HG02884 (cell line): Measurements from ENCODE around the gene RANBP3.
"Not testable (repeated sequence)": the region's sequence is repeated elsewhere in the genome, so short reads cannot be mapped to it uniquely, and the experiment has no call there.

ENCODE experiments used
- ATAC-seq: cut with Tn5 transposase; IDR thresholded peaks from one replicate; pipeline ENCODE4 v1.9.1; 2021; ENCODE audit warnings: mild to moderate bottlenecking, moderate library complexity; ENCODE audit not compliant: unreplicated experiment

The RANBP3 gene

GRCh38 chr19:5987077-5987818 lies 9.3 kb upstream of the RANBP3 start:
- no peak for ATAC-seq

DNA sequence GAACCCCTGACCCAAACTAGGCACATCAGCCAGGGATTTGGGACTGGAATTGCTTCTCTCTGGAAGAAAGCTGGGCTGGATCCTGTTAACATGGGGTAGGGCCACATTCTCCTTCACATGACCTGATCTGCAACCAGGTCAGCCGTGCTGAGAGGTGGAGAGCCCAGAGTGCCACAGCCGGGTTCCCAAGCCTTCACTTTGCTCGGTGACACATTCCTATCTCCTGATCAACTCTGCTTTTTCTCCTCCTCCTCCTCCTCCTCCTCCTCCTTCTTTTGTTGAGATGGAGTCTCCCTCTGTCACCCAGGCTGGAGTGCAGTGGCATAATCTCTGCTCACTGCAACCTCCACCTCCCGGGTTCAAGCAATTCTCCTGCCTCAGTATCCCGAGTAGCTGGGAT lies 7.9 kb upstream of the RANBP3 start:
- ATAC-seq = not testable (repeated sequence)

GRCh38 chr19:5985098-5985783 lies 7.3 kb upstream of the RANBP3 start:
- no peak for ATAC-seq

- ATAC-seq = no peak
These were observed 6.7 kb upstream of the RANBP3 start for GRCh38 chr19:5984600-5984999.

DNA sequence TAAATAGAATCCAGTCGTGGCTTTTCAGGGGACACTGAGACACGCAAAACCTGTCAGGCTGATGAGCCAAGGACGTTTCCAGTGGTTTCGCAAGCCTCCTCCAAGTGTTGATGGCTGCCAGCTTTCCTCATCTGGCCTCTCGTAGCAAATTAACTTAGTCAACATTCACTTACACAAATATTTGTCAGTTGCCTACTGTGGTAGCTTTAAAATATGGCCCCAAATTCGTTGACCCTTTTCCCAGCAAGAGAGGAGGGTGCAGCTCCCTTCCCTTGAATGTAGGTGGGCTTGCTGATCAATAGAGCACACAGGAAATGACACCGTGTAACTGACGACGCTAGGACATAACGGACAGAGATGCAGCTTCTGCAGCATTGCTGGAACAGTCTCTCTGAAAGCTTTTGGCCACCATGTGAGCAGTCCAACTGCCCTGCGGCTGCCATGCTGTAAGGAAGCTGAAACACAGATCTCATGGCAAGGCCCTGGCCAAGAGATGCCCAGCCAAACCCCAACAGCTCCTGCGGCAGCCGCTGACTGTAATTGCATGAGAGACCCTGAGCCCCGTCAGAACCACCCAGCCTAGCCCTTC lies 5.5 kb upstream of the RANBP3 start:
- ATAC-seq = no peak

DNA sequence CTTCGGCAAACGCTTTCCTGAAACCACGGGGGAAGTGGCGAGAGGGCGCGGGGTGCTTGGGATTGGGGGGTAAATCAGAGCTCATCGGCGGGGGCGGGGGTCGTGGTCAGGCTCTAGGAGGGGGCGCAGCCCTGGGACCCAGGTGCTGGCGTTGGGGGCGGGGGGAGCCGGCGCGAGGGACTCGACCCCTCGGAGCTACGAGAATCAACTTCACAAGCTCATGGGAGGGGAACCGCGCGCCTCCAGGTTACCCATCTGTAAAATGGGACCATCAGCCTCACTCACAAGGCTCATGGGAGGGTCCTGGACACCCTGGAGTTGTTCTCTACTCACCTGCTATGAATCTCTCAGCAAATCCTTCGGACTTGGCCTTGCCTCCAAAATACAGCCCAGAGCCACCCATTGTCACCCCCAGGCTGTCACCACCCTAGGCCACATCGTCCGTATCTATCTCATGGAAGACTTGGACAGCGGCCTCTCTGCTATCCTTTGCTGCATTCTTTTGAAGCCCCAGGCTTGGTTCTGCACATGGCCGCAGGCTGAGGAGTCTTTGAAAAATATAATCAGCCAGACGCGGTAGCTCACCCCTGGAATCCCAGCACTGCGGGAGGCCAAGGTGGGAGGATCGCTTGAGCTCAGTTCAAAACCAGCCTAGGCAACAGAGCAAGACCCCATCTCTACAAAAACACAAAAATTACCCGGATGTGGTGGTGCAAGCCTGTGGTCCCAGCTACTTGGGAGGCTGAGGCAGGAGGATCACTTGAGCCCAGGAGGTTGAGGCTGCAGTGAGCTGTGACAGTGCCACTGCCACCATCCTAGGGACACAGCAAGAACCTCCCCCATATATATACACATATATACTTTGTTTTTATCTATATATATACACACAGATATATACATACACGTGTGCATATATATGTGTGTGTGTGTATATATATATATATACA lies 939 bp upstream of the RANBP3 start:
- no peak for ATAC-seq

- ATAC-seq = peak; percentile 5
These were observed 637 bp downstream of the RANBP3 start for GRCh38 chr19:5977222-5977784.

GRCh38 chr19:5976768-5977167 lies 1.2 kb downstream of the RANBP3 start:
- ATAC-seq = no peak

- ATAC-seq = no peak
These were observed 2.6 kb downstream of the RANBP3 start for GRCh38 chr19:5975388-5975728.

DNA sequence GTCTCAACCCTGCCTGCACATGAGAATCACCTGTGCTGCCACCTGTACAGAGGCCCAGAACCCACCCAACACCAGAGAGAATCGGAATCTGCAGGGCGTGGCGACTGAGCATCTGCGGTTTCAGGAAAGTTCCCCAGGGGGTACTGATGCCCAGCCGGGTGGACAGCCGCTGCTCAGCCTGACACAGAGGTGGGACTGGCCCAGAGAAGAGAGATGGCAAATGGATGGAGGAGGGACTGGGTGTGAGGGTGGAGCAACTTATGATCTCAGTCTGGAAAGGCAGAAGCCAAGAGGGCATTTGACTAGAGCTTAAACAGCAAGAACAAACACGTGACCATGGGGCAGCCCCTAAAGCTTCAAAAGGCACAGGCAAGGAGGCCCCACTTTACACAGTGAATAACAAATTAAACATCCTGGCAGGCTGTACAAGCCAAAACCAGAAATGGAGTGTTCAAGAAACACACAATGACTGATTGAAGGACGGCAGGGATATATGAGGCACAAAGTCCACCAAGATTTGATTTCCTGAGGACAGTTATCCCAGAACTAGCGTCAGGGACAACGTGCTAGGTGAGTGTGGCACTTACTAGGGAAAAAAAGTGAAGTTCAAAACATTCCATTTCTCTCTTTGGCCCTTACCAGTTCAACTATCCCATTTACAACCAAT lies 3.1 kb downstream of the RANBP3 start:
- ATAC-seq = no peak

GRCh38 chr19:5973867-5974635 lies 3.9 kb downstream of the RANBP3 start:
- no peak for ATAC-seq

GRCh38 chr19:5973376-5973775 lies 4.6 kb downstream of the RANBP3 start:
- no peak for ATAC-seq

GRCh38 chr19:5972355-5972731 lies 5.6 kb downstream of the RANBP3 start:
- no peak for ATAC-seq

DNA sequence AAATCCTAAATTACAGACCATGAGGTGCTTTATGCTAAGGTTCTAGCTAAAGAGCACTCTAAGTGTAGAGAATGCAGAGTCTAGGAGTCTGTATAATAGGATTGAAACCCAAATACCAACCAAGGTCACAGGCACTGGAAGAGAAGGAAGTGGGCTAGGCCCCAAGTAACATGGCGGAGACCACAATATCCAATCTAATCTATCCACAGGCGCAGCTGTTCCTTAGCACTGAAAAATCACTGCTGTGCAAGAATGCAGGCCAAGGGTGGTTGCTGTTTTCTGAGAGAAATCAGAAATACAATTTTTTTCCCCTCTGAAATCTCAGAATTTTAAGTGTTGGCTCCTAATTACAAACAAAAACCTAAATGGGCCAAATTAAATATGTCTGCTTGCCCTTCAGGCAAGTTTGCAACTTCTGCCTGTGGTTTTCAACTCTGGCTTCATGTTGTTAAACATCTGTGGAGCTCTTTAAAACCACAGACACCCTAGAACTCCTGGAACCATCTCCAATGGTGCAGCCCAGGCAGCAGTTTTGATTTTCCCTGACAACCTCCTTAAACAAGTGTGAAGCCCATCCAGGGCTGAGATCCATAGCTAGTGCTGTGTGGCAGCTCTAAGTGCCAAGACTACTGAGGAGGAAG lies 6.1 kb downstream of the RANBP3 start:
- ATAC-seq = no peak

DNA sequence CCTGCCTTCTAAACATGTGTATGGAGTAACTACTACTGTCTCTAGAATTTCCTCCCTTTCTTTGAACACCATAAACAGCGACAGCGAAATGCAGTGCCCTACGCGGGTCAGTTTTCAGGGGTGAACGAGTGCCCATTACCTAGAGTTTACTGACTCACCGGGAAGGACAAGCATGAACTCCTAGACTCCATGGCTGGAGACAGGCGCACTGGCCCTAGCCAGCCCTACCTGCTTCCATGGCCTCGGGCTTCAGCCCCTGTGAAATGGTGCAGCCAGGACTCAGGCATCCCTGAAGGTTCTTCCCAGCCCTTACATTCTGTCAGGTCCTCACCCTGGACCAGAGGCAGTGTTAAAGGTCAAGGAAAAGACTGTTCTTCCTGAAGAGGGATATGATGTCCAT lies 8.5 kb downstream of the RANBP3 start:
- ATAC-seq = no peak

DNA sequence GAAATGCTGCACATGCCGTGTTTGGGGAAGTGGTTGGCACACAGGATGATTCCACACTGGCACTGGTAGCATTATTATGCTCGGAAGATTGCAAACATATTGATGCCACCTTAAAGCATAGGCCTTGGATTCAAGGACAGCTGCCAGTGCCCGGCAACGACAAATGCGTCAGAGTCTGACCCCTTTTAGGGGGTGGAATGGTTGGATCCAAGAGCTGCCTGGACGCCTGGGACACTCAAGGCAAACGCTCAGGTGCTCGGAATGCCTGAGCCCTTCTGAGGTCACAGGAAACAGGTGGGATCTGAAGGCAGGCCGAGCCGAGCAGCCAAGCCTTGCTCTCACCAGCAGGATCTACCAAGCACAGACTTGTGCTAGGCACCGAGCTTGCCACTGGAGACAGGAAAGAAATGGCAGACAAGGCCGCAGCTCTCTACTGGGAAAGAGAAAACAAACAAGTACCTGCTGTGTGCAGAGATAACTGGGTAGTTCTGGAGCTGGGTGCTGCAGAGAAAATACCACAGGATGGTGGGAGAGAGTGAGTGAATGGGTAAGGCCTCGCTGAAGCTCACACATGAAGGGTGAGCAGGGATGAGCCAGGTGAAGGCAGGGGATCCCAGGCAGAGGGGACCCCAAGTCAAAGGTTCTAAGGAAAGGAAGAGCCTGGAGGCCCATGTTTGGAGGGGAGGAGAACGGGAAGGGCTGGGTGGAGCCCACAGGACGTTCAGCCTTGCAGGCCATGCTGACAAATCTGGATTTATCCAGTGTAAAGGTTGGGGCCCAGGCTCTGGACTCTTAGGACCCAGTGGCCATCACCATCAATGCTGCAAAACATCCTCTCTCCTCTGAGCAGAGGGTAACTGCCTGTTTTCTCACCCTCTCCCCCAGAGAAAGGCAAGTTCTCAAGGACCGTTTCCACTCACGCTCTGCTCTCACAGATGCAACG lies 9.2 kb downstream of the RANBP3 start:
- no peak for ATAC-seq

DNA sequence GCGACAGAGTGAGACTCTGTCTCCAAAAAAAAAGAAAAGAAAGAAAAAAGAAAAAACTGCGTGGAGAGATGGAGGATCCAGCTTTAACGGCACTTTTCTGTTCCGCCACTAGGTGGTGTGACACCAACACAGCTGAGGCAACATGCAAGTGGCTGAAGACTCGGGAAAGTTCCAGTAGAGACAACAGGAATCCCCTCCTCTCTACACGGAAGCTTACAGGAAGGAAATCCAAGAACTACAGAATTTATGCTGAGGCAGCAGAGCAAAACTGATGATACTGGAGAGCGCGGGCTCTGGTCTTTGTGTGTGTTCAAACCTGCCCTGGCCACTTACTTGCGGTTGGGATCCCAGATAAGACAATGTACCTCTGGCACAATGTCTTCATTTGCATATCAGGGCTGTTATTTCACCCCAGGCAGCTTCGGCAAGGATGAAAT lies 9.9 kb downstream of the RANBP3 start:
- ATAC-seq = no peak

GRCh38 chr19:5967571-5967970 lies 10.4 kb downstream of the RANBP3 start:
- no peak for ATAC-seq
